Vagina (tissue), 2 donors: ENCODE measurements around the gene ERICH3. TPM values are rescaled to one million over a fixed set of nuclear protein-coding genes. Genes with fewer than 3 reads are reported as not detected.

ENCODE experiments used
- DNase-seq, 2 donors: peaks; one replicate each; pipeline ENCODE4 v3.0.0-alpha.2; 2017; ENCODE audit errors: extremely low spot score in 2 of 2
- H3K27ac ChIP-seq: fragments of 200-600 bp; sonication (generic); one replicate; pipeline ENCODE4 v1.5.1; 2019
- H3K27me3 ChIP-seq: fragments of 200-600 bp; sonication (generic); one replicate; pipeline ENCODE4 v1.5.1; 2019
- H3K36me3 ChIP-seq, 2 donors: fragments of 200-600 bp; sonication (generic); one replicate each; pipeline ENCODE4 v1.5.1; 2017 to 2019
- H3K4me1 ChIP-seq: fragments of 200-600 bp; sonication (generic); one replicate; pipeline ENCODE4 v1.5.1; 2019
- H3K4me3 ChIP-seq, 2 donors: fragments of 200-600 bp; sonication (generic); 1 replicate in 1 of 2; 2 replicates in 1 of 2; pipeline ENCODE4 v1.5.1; 2016 to 2019
- H3K9me3 ChIP-seq: fragments of 200-600 bp; sonication (generic); one replicate; pipeline ENCODE4 v1.5.1; 2019
- CTCF ChIP-seq, 3 experiments: fragments of 450-650 bp in 2 of 3; fragments of 200-600 bp in 1 of 3; sonication (generic) in 1 of 3; IDR thresholded peaks; one replicate each; pipeline ENCODE4 v1.5.1; 2017 to 2019; ENCODE audit warnings: antibody characterized with exemption in 3 of 3, mild to moderate bottlenecking in 2 of 3, moderate library complexity in 2 of 3
- POLR2A ChIP-seq, 2 donors: fragments of 450-650 bp; IDR thresholded peaks; one replicate each; pipeline ENCODE4 v1.6.1; 2017; ENCODE audit warnings: antibody characterized with exemption in 2 of 2, mild to moderate bottlenecking in 2 of 2, moderate library complexity in 2 of 2
- POLR2AphosphoS5 ChIP-seq, 2 donors: sonication (generic); formaldehyde crosslinking; IDR thresholded peaks; one replicate each; pipeline ENCODE4 v1.9.0; 2017; ENCODE audit warnings: antibody characterized with exemption in 2 of 2, mild to moderate bottlenecking in 2 of 2, low read depth in 1 of 2; ENCODE audit not compliant: insufficient read depth in 1 of 2
- intact Hi-C: fragments of 100-400 bp; cut with DNase I; formaldehyde crosslinking; loops from one replicate; pipeline ENCODE4 v1.15.1; 2023
- total RNA-seq: library from RNA; depleted of rRNA; stranded (reverse); fragments of >200 nt; gene quantifications from one replicate; pipeline ENCODE4 v1.2.3, GENCODE V29; 2016

ERICH3 gene
- 0.49 TPM for total RNA-seq

DNA sequence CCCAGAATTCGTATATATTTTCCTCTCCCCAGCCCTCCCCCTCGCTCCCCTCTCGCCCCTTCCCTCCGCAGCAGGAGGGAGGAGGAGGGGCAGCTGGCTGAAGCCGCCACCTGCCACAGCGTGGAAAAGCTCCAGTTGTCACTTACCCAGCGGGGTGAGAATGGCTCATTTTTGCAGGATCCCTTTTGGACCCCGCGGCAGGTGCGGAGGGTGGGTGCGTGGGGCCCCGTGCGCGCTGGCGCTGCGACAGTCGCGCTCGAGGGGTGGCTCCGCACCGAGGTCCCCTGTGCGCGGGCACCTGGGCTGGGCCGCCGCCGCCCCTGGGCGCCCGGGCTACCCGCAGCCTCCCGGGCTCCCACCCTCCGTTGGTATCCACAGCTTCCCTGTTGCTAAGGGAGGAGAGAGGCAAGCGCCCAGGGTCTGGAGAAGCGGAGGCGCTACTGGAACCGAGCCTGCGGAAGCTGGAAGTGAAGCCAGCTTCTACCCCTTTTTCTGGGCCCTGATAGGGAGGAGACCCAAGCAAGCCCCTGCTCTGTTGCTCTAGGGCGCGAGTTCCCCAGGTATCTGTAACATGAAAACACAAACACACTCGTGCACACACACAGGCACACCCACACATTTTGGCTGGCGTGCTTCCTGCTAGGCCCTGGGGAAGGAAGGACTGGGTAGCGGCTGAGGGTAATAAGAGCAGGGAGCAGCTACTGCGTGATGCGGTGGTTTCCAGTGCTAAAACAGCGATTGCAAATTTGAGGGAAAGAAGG, at the start of gene ERICH3:
Gene ERICH3, minus strand, starts transcription at position 442 of the 761 bp plus-strand sequence. Its CDS starts 273 bp downstream, at position 169.
- Histone ChIP-seq H3K27ac (no peak within 1 kb of the TSS), H3K4me3 (peak within 1 kb of the TSS; percentile 8 to 40), H3K27me3 (no peaks in the 10 kb centered on the region), H3K36me3 (no peaks in the 10 kb centered on the region), H3K9me3 (no peaks in the 10 kb centered on the region), H3K4me1 (peaks cover 9% of the 10 kb centered on the region)
- TF ChIP-seq POLR2A (IDR thresholded peaks at IDR 0.05) (no peak), CTCF (IDR thresholded peaks at IDR 0.05) (no peak), POLR2AphosphoS5 (IDR thresholded peaks at IDR 0.05; ENCODE audit: insufficient read depth in 1 of 2, low read depth in 1 of 2) (no peak)
- DNase-seq, result no peak
- intact Hi-C loops, result no loop called here

DNA sequence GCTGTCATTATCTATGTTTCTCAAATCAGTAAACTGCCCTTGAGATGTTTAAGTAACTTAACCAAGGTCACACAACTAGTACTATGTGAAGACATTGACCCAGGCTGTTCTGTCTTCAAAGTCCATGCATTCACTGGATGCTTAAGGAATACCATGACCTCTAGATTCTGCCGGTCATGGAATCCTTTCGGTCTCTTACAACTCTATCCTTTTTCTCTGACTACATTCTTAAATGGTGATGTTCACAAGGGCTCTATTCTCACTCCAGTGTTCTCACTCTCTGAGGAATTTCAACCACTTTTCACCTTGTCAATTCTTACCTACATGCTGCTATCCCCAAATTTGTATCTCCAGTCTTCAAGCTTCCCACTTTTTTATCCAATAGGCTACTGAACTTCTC, 44.0 kb upstream of the ERICH3 start:
- Histone ChIP-seq H3K9me3 (no peaks in the 10 kb centered on the region), H3K4me3 (no peak overlapping the region), H3K36me3 (peaks cover 4 to 72% of the 10 kb centered on the region in 2 donors), H3K27ac (no peak overlapping the region), H3K4me1 (no peaks in the 10 kb centered on the region), H3K27me3 (no peaks in the 10 kb centered on the region)
- DNase-seq, result no peak
- intact Hi-C loops, result no loop called here
- TF ChIP-seq POLR2AphosphoS5 (IDR thresholded peaks at IDR 0.05; ENCODE audit: insufficient read depth in 1 of 2, low read depth in 1 of 2) (no peak), CTCF (IDR thresholded peaks at IDR 0.05) (no peak), POLR2A (IDR thresholded peaks at IDR 0.05) (no peak)

DNA sequence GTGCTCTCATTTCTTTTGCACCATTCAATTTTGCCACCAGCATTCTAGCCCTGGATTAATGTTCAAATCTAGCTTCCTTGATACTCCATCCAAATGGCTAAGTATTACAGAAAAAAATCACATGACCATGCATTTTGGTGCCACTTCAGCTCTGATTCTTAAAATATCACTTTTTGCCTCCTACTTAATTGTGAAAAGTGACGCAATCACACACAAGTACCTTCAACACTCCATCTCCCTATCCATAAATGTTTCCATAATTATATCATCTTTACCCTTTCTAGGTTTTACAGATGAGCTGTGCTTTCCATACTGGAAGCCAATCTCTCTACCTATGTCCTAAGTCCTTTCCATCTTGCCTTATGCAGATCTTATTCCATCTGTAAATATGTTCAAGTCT, 43.2 kb upstream of the ERICH3 start:
- H3K36me3 ChIP-seq, result peaks cover 4 to 64% of the 10 kb centered on the region in 2 donors
- no peaks in the 10 kb centered on the region for H3K27me3 ChIP-seq
- TF ChIP-seq POLR2AphosphoS5 (IDR thresholded peaks at IDR 0.05; ENCODE audit: insufficient read depth in 1 of 2, low read depth in 1 of 2) (no peak), POLR2A (IDR thresholded peaks at IDR 0.05) (no peak), CTCF (IDR thresholded peaks at IDR 0.05) (no peak)
- H3K4me3 ChIP-seq, result no peak overlapping the region
- intact Hi-C loops, result no loop called here
- H3K27ac ChIP-seq, result no peak overlapping the region
- no peak for DNase-seq
- H3K9me3 ChIP-seq, result no peaks in the 10 kb centered on the region
- H3K4me1 ChIP-seq, result no peaks in the 10 kb centered on the region

- Histone ChIP-seq H3K9me3 (no peaks in the 10 kb centered on the region), H3K4me3 (no peak overlapping the region), H3K36me3 (peaks cover 4 to 63% of the 10 kb centered on the region in 2 donors), H3K4me1 (no peaks in the 10 kb centered on the region), H3K27me3 (no peaks in the 10 kb centered on the region), H3K27ac (no peak overlapping the region)
- no peak for TF ChIP-seq CTCF (IDR thresholded peaks at IDR 0.05)
- no peak for TF ChIP-seq POLR2A (IDR thresholded peaks at IDR 0.05)
- TF ChIP-seq POLR2AphosphoS5 (IDR thresholded peaks at IDR 0.05; ENCODE audit: insufficient read depth in 1 of 2, low read depth in 1 of 2), result no peak
- intact Hi-C loops, result no loop called here
- no peak for DNase-seq
These were observed 42.2 kb upstream of the ERICH3 start for GRCh38 chr1:74715806-74716205.

- TF ChIP-seq POLR2A (IDR thresholded peaks at IDR 0.05) (no peak), CTCF (IDR thresholded peaks at IDR 0.05) (no peak), POLR2AphosphoS5 (IDR thresholded peaks at IDR 0.05; ENCODE audit: insufficient read depth in 1 of 2, low read depth in 1 of 2) (no peak)
- H3K9me3 ChIP-seq, result no peaks in the 10 kb centered on the region
- no peak for DNase-seq
- H3K27ac ChIP-seq, result no peak overlapping the region
- H3K4me1 ChIP-seq, result no peaks in the 10 kb centered on the region
- intact Hi-C loops, result no loop called here
- no peak overlapping the region for H3K4me3 ChIP-seq
- no peaks in the 10 kb centered on the region for H3K27me3 ChIP-seq
- H3K36me3 ChIP-seq, result peaks cover 4 to 63% of the 10 kb centered on the region in 2 donors
These were observed 41.6 kb upstream of the ERICH3 start for GRCh38 chr1:74715236-74715502.
